HEK293 (cell line): ENCODE results near the gene ACTL6B.

Source experiments
- EGR2 ChIP-seq: fragments of 450-650 bp; formaldehyde crosslinking; IDR thresholded peaks from 2 replicates; pipeline ENCODE4 v1.5.1; 2016; ENCODE audit warnings: low read depth, missing biosample characterization, missing genetic modification characterization
- HOXC10 ChIP-seq: sonication (generic); formaldehyde crosslinking; IDR thresholded peaks from 2 replicates; pipeline ENCODE4 v1.8.1; 2023; ENCODE audit warnings: mild to moderate bottlenecking, missing genetic modification reagents
- KLF1 ChIP-seq: fragments of 450-650 bp; formaldehyde crosslinking; IDR thresholded peaks from 2 replicates; pipeline ENCODE4 v1.5.1; 2016; ENCODE audit warnings: missing biosample characterization, missing genetic modification characterization
- KLF8 ChIP-seq: fragments of 450-650 bp; formaldehyde crosslinking; IDR thresholded peaks from 2 replicates; pipeline ENCODE4 v1.5.1; 2016; ENCODE audit warnings: missing biosample characterization, missing genetic modification characterization
- KLF9 ChIP-seq: fragments of 450-650 bp; formaldehyde crosslinking; IDR thresholded peaks from 2 replicates; pipeline ENCODE4 v1.5.1; 2016; ENCODE audit warnings: missing biosample characterization, missing genetic modification characterization, low read depth
- PATZ1 ChIP-seq: fragments of 450-650 bp; formaldehyde crosslinking; IDR thresholded peaks from 2 replicates; pipeline ENCODE4 v1.5.1; 2016; ENCODE audit warnings: missing biosample characterization, missing genetic modification characterization
- ZBTB48 ChIP-seq: fragments of 450-650 bp; formaldehyde crosslinking; IDR thresholded peaks from 2 replicates; pipeline ENCODE4 v1.5.1; 2016; ENCODE audit warnings: missing biosample characterization, missing genetic modification characterization
- ZBTB7A ChIP-seq: fragments of 450-650 bp; formaldehyde crosslinking; IDR thresholded peaks from 2 replicates; pipeline ENCODE4 v1.5.1; 2016; ENCODE audit warnings: low read depth, missing biosample characterization, missing genetic modification characterization
- ZFP37 ChIP-seq: fragments of 450-650 bp; formaldehyde crosslinking; IDR thresholded peaks from 2 replicates; pipeline ENCODE4 v1.5.1; 2016; ENCODE audit warnings: missing biosample characterization, missing genetic modification characterization
- ZFP69B ChIP-seq: fragments of 450-650 bp; formaldehyde crosslinking; IDR thresholded peaks from 2 replicates; pipeline ENCODE4 v1.5.1; 2016; ENCODE audit warnings: missing biosample characterization, missing genetic modification characterization
- ZIC2 ChIP-seq: fragments of 450-650 bp; formaldehyde crosslinking; IDR thresholded peaks from 2 replicates; pipeline ENCODE4 v1.5.1; 2016; ENCODE audit warnings: missing biosample characterization, missing genetic modification characterization
- ZNF114 ChIP-seq: fragments of 450-650 bp; formaldehyde crosslinking; IDR thresholded peaks from 2 replicates; pipeline ENCODE4 v1.5.0; 2017; ENCODE audit warnings: missing biosample characterization, missing genetic modification characterization
- ZNF133 ChIP-seq: fragments of 450-650 bp; formaldehyde crosslinking; IDR thresholded peaks from 2 replicates; pipeline ENCODE4 v1.5.1; 2016; ENCODE audit warnings: missing biosample characterization, missing genetic modification characterization
- ZNF146 ChIP-seq: fragments of 450-650 bp; formaldehyde crosslinking; IDR thresholded peaks from 2 replicates; pipeline ENCODE4 v1.5.1; 2016; ENCODE audit warnings: missing biosample characterization, missing genetic modification characterization
- ZNF202 ChIP-seq: fragments of 450-650 bp; formaldehyde crosslinking; IDR thresholded peaks from 2 replicates; pipeline ENCODE4 v1.5.1; 2016; ENCODE audit warnings: missing biosample characterization, missing genetic modification characterization, borderline replicate concordance
- ZNF223 ChIP-seq: fragments of 450-650 bp; formaldehyde crosslinking; IDR thresholded peaks from 2 replicates; pipeline ENCODE4 v1.5.1; 2016; ENCODE audit warnings: missing biosample characterization, missing genetic modification characterization
- ZNF26 ChIP-seq: fragments of 450-650 bp; formaldehyde crosslinking; IDR thresholded peaks from 2 replicates; pipeline ENCODE4 v1.5.1; 2016; ENCODE audit warnings: missing biosample characterization, missing genetic modification characterization
- ZNF274 ChIP-seq, 2 experiments: fragments of 200-500 bp in 1 of 2; fragments of 450-650 bp in 1 of 2; sonication (Bioruptor generic) in 1 of 2; formaldehyde crosslinking in 1 of 2; IDR thresholded peaks; 2 replicates each; pipeline versions ENCODE4 v1.5.1 to v1.6.1; 2014 to 2016; ENCODE audit warnings: borderline replicate concordance in 1 of 2, inconsistent platforms in 1 of 2, low read length in 1 of 2, missing biosample characterization in 1 of 2, missing genetic modification characterization in 1 of 2
- ZNF311 ChIP-seq: fragments of 450-650 bp; formaldehyde crosslinking; IDR thresholded peaks from 2 replicates; pipeline ENCODE4 v1.5.1; 2017; ENCODE audit warnings: missing biosample characterization, missing genetic modification characterization, borderline replicate concordance
- ZNF324 ChIP-seq: fragments of 450-650 bp; formaldehyde crosslinking; IDR thresholded peaks from 2 replicates; pipeline ENCODE4 v1.5.1; 2016; ENCODE audit warnings: missing biosample characterization, missing genetic modification characterization
- ZNF423 ChIP-seq: fragments of 450-650 bp; formaldehyde crosslinking; IDR thresholded peaks from 2 replicates; pipeline ENCODE4 v1.5.1; 2016; ENCODE audit warnings: missing biosample characterization, missing genetic modification characterization
- ZNF426 ChIP-seq: fragments of 450-650 bp; formaldehyde crosslinking; IDR thresholded peaks from 2 replicates; pipeline ENCODE4 v1.5.1; 2017; ENCODE audit warnings: missing biosample characterization, missing genetic modification characterization, mild to moderate bottlenecking, inconsistent platforms, moderate library complexity
- ZNF585B ChIP-seq: fragments of 450-650 bp; formaldehyde crosslinking; IDR thresholded peaks from 2 replicates; pipeline ENCODE4 v1.5.1; 2016; ENCODE audit warnings: missing biosample characterization, missing genetic modification characterization
- ZNF596 ChIP-seq: fragments of 450-650 bp; IDR thresholded peaks from 2 replicates; pipeline ENCODE4 v1.5.0; 2018; ENCODE audit warnings: missing biosample characterization, mild to moderate bottlenecking, missing genetic modification characterization, moderate library complexity
- ZNF610 ChIP-seq: fragments of 450-650 bp; formaldehyde crosslinking; IDR thresholded peaks from 2 replicates; pipeline ENCODE4 v1.5.1; 2016; ENCODE audit warnings: missing biosample characterization, missing genetic modification characterization, borderline replicate concordance
- ZNF621 ChIP-seq: fragments of 450-650 bp; formaldehyde crosslinking; IDR thresholded peaks from 2 replicates; pipeline ENCODE4 v1.5.1; 2017; ENCODE audit warnings: missing biosample characterization, missing genetic modification characterization
- ZNF624 ChIP-seq: fragments of 450-650 bp; formaldehyde crosslinking; IDR thresholded peaks from 2 replicates; pipeline ENCODE4 v1.5.1; 2017; ENCODE audit warnings: missing biosample characterization, missing genetic modification characterization
- ZNF660 ChIP-seq: fragments of 450-650 bp; IDR thresholded peaks from 2 replicates; pipeline ENCODE4 v1.5.1; 2018; ENCODE audit warnings: missing biosample characterization, mild to moderate bottlenecking, missing genetic modification characterization
- ZNF692 ChIP-seq: fragments of 450-650 bp; formaldehyde crosslinking; IDR thresholded peaks from 2 replicates; pipeline ENCODE4 v1.5.1; 2016; ENCODE audit warnings: missing biosample characterization, missing genetic modification characterization
- ZNF701 ChIP-seq: fragments of 450-650 bp; formaldehyde crosslinking; IDR thresholded peaks from 2 replicates; pipeline ENCODE4 v1.5.1; 2016; ENCODE audit warnings: missing biosample characterization, missing genetic modification characterization
- ZNF707 ChIP-seq: fragments of 450-650 bp; formaldehyde crosslinking; IDR thresholded peaks from 2 replicates; pipeline ENCODE4 v1.5.1; 2016; ENCODE audit warnings: missing biosample characterization, missing genetic modification characterization
- ZNF776 ChIP-seq: fragments of 450-650 bp; formaldehyde crosslinking; IDR thresholded peaks from 2 replicates; pipeline ENCODE4 v1.5.0; 2017; ENCODE audit warnings: missing biosample characterization, missing genetic modification characterization, borderline replicate concordance
- ZNF792 ChIP-seq: fragments of 450-650 bp; formaldehyde crosslinking; IDR thresholded peaks from 2 replicates; pipeline ENCODE4 v1.5.1; 2016; ENCODE audit warnings: missing biosample characterization, missing genetic modification characterization
- TF ChIP-seq, protein P1 (sequence below): fragments of 450-650 bp; formaldehyde crosslinking; IDR thresholded peaks from 2 replicates; pipeline ENCODE4 v1.5.1; 2017; ENCODE audit warnings: missing biosample characterization, missing genetic modification characterization
- TF ChIP-seq, protein P2 (sequence below): fragments of 450-650 bp; formaldehyde crosslinking; IDR thresholded peaks from 2 replicates; pipeline ENCODE4 v1.5.1; 2017; ENCODE audit warnings: missing biosample characterization, missing genetic modification characterization

The ACTL6B gene

GRCh38 chr7:100705320-100705752 lies 49.1 kb upstream of the ACTL6B start (continued):
- TF ChIP-seq ZNF624 (tag by site-specific recombination) (no peak), ZNF585B (no peak), ZNF621 (no peak), ZNF610 (tag by site-specific recombination) (peak; percentile 78), ZNF426 (no peak), ZFP69B (tag by site-specific recombination) (peak; percentile 28), HOXC10 (CRISPR knock-in tag) (no peak), ZNF707 (no peak), ZNF660 (tag by site-specific recombination) (no peak; the same call in 1 of the 2 replicates), ZNF274 (IDR thresholded peaks at IDR 0.05; ENCODE audit: low read length) (no peak), ZNF274 (tag by site-specific recombination; IDR thresholded peaks at IDR 0.05; ENCODE audit: borderline replicate concordance) (no peak), ZNF692 (tag by site-specific recombination) (peak; percentile 77; the same call in 1 of the 2 replicates), ZNF202 (tag by site-specific recombination) (no peak), ZNF792 (tag by site-specific recombination) (0 out of 2 replicates have a peak, but pooled peaks have one; percentile 62), ZNF133 (no peak), ZBTB48 (peak; percentile 99), ZNF223 (0 out of 2 replicates have a peak, but pooled peaks have one; percentile 24), ZNF311 (tag by site-specific recombination) (no peak), ZNF423 (peak; percentile 63; the same call in 1 of the 2 replicates), ZFP37 (tag by site-specific recombination) (peak; percentile 89; the same call in 1 of the 2 replicates), ZNF114 (tag by site-specific recombination) (no peak), ZNF701 (tag by site-specific recombination) (no peak), ZNF146 (tag by site-specific recombination) (0 out of 2 replicates have a peak, but pooled peaks have one; percentile 36), KLF1 (peak; percentile 30), EGR2 (peak; percentile 85), KLF9 (tag by site-specific recombination) (peak; percentile 72), ZNF596 (no peak), ZNF26 (tag by site-specific recombination) (no peak), PATZ1 (tag by site-specific recombination) (peak; percentile 85), KLF8 (peak; percentile 60), ZBTB7A (peak; percentile 97), ZIC2 (peak; percentile 41), ZNF324 (peak; percentile 69; the same call in 1 of the 2 replicates), ZNF776 (no peak)
- TF ChIP-seq, protein P1, sequence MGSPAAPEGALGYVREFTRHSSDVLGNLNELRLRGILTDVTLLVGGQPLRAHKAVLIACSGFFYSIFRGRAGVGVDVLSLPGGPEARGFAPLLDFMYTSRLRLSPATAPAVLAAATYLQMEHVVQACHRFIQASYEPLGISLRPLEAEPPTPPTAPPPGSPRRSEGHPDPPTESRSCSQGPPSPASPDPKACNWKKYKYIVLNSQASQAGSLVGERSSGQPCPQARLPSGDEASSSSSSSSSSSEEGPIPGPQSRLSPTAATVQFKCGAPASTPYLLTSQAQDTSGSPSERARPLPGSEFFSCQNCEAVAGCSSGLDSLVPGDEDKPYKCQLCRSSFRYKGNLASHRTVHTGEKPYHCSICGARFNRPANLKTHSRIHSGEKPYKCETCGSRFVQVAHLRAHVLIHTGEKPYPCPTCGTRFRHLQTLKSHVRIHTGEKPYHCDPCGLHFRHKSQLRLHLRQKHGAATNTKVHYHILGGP (tag by site-specific recombination): no peak
- TF ChIP-seq, protein P2, sequence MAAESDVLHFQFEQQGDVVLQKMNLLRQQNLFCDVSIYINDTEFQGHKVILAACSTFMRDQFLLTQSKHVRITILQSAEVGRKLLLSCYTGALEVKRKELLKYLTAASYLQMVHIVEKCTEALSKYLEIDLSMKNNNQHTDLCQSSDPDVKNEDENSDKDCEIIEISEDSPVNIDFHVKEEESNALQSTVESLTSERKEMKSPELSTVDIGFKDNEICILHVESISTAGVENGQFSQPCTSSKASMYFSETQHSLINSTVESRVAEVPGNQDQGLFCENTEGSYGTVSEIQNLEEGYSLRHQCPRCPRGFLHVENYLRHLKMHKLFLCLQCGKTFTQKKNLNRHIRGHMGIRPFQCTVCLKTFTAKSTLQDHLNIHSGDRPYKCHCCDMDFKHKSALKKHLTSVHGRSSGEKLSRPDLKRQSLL (tag by site-specific recombination): 0 out of 2 replicates have a peak, but pooled peaks have one; percentile 54
